HG02798 (cell line): ENCODE results near the gene SLC25A2.
"Not testable (repeated sequence)": the region's sequence is repeated elsewhere in the genome, so short reads cannot be mapped to it uniquely, and the experiment has no call there.

ENCODE experiments used
- ATAC-seq: cut with Tn5 transposase; IDR thresholded peaks from one replicate; pipeline ENCODE4 v1.9.1; 2021; ENCODE audit warnings: mild to moderate bottlenecking; ENCODE audit not compliant: unreplicated experiment, poor library complexity

SLC25A2 gene

DNA sequence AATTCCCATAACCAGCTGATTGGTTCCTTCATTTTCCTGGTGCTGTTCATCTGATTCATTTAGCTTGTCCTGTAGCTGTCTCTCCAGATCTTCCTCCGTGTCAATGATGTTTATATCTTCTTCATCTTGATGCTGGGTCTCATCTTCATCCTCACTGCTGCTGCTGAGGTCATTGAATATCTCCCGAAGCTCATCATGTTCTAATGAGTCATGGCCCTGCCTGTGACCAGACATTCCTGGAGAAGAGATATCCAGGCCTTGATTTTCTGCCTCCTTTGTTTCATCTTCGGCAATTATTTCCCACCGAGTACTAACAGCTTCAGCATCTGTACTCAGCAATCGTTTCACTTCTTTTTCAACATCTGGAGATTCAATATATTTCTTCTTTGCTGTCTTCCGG lies 15.4 kb upstream of the SLC25A2 start:
- no peak for ATAC-seq

DNA sequence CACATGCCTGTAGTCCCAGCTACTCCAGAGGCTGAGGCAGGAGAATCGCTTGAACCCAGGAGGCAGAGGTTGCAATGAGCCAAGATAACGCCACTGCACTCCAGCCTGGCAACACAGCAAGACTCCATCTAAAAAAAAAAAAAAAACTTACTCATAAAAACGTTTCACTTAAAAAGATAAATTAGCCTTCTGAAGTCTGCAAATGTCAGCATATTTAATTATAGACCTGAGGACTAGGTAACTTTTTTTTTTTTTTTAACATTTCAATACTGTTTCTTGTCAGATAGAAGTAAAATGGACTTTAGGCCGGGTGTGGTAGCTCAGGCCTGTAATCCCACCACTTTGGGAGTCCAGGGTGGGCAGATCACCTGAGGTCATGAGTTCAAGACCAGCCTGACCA lies 13.1 kb upstream of the SLC25A2 start:
- not testable (repeated sequence) for ATAC-seq

DNA sequence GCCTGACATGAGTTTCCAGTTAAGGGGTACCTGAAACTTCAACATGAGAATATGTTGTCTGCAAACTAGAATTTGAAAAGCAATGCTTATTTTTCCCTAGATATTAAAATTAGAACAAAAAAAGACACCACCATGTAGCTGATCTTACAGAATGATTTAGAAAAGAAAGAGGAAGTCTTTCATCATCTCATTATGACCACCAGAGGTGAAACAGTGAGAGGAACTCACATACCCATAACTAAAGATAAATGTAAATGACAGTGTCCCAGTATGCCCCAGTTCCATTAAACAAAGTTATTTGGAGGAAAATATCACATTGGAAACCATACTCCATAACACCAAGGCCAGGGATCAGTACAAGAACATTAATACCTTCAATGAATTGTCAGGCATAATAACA lies 9.9 kb upstream of the SLC25A2 start:
- ATAC-seq: no peak

GRCh38 chr5:141306630-141307029 lies 2.8 kb upstream of the SLC25A2 start:
- ATAC-seq: no peak

DNA sequence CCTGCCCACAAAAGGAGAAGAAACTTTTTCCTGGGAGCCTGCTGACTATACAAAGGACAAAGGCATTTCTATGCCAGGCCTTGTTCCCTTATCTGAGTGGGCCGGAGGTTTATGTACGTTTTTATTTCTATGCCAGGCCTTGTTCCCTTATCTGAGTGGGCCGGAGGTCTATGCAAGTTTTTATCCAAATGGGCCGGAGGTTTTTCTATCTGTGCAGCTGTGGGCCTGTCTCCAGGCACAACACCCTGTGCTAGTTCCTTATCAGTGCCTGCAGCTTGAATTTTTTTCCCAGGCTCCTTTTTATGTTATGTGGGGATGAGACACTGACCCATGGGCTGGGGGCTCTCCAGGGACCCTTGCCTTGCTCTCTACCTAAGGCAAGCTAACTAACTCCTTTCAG lies 5.5 kb downstream of the SLC25A2 start:
- ATAC-seq: no peak

DNA sequence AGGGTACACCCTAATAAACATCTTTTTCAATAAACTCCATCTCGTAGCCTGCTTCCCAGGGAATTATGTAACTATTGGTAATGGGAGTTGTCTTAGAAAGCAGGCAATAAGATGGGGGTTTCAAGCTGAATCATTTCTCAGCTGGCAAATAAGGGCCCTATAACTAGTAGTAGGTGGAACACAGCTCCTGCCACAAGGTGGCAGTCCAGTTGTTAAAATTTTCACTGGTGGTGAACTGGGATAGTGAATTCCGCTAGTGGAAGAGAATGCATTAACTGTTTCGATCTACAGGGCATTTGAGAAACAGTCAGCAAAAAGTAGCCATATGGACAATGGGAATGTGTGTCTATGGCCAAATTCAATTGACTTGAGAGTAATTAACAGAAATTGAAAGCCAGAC lies 30.9 kb downstream of the SLC25A2 start:
- no peak for ATAC-seq

DNA sequence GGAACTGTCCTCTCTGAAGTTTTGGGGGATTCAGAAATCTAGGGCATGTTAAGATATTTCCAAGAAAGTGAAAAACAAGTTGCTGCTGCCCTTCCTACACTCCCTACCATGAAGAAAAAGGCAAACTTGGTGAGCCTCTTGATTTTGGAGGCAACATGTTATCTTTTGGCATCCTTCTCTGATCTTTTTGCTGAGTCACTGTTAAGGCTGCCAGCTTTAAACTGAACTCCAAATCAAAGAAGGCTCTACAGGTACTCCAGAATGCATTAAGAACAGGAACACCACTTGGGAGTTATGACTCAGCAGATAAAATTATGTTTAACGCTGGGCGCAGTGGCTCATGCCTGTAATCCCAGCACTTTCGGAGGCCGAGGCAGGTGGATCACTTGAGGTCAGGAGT lies 34.7 kb downstream of the SLC25A2 start:
- no peak for ATAC-seq

- ATAC-seq: no peak
These were observed 42.7 kb downstream of the SLC25A2 start for GRCh38 chr5:141261238-141261546.

DNA sequence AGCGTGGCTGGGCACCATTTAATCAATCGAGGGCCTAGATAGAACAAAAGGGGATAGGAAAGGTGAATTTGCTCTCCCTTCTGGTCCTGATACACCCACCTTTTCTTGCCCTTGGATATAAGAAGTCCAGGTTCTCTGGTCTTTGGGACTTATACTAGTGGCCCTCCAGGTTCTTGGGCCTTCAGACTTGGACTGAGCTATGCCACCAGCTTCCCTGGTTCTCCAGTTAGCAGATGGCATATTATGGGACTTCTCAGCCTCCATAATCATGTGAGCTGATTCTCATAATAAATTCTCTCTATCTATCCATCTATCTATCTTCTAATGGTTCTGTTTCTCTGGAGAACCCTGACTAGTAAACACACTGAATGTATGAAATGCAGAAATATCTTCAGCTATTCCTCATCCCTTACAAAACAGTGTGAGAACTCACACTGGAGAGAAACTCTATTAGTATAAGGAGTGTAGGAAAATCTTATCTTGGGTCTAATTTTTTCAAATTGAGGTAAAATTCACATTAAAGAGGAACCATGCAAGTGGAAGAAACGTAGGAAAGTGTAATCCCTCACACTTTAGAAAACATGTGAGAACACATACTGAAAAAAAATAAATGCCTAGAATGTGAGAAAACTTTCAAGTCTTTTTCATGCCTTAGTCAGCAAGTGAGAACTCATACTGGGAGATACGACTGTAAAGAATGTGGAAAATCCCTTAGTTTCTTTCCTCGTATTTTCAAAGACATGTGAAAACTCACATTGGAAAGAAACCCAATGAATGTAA lies 43.2 kb downstream of the SLC25A2 start:
- no peak for ATAC-seq

GRCh38 chr5:141258948-141259347 lies 44.9 kb downstream of the SLC25A2 start:
- no peak for ATAC-seq

- ATAC-seq: no peak
These were observed 45.4 kb downstream of the SLC25A2 start for GRCh38 chr5:141258464-141258863.
